ENCODE results near the gene ZNF407.

The ZNF407 gene

DNA sequence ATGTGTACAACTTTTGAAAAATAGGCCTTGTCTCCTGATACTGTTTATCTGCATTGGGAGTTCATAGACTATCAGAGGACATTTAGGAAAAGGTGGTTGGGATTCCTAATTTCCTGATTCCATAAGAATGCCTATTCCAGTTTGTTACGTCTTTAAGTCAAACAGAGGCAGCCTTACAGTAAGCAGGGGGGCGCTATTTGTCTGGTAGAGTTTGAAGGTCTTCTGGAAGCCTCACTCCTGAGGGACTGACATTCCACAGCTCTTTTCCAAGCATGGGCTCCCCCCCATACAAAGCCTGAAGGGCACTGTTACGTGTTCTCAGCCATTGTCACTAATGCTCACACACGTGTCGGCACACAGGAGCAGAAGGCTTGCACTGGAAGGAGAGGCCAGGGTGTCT is 456.9 kb downstream of the ZNF407 start:
- Histone ChIP-seq H3K9me3 (ENCODE audit: control extremely low read depth in 1 of 5, control insufficient read depth in 4 of 5, insufficient read depth in 2 of 5, low read depth in 1 of 5, low read length in 4 of 5) (peaks cover 0 to 4% (median 0%) of the 10 kb centered on the region in 5 experiments), H3K4me3 (ENCODE audit: control insufficient read depth in 1 of 7, extremely low read depth in 1 of 7, insufficient read depth in 4 of 7, low read depth in 2 of 7, low read length in 6 of 7) (no peak overlapping the region), H3K27ac (ENCODE audit: insufficient read depth in 1 of 2, low read depth in 1 of 2, low read length in 2 of 2, poor library complexity in 1 of 2, severe bottlenecking in 2 of 2) (no peak overlapping the region), H3K36me3 (ENCODE audit: control insufficient read depth in 4 of 4, insufficient read depth in 4 of 4, low read length in 3 of 4) (peaks cover 0 to 2% (median 0%) of the 10 kb centered on the region in 4 experiments), H3K27me3 (replicated peaks in 2 of 5; ENCODE audit: control insufficient read depth in 4 of 5, insufficient read depth in 5 of 5, low read length in 4 of 5) (no peaks in the 10 kb centered on the region), H3K4me1 (ENCODE audit: control extremely low read depth in 1 of 4, control insufficient read depth in 4 of 4, insufficient read depth in 4 of 4, low read length in 3 of 4) (no peaks in the 10 kb centered on the region)
- WGBS (ENCODE audit: insufficient coverage) = 100% methylated on average over 2 of the region's 5 CpGs
- DNase-seq = no peak
- ChIA-PET POLR2A (no interaction called here), CTCF (no interaction called here)

DNA sequence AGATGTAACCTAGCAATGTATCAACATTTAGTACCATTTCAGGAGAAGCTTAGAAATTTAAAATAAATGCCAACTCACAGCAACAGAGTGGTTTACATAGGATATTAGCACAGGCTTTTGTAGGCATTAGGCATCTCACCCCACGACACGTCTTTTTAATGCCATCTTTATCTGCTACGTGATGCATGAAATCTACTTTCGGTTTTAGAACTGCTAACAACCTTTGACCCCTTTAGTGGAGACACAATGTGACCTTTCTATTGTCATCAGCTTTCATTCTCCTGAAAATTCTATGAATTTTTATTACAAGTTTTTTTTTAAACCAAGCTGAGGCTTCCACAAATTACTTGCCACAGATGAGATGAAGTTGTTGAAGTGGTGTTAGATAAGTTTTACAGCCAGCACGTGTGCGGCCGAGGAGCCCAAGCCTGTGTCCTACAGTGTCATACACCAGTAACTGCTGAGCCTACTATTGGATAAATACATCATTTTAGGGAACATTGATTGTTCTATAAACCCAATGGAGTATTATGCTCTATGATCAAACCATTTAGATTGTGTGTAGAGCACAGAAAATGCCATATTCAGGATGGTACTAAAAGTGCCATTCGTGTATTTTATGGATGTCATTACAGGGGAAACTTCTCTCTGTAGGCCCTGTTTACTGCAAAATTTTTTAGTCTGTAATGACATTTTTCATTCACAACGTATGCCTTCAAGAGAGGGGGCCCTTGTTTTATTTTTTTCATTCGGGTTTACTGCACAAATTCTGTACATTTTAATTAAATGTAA is 459.7 kb downstream of the ZNF407 start:
- ChIA-PET CTCF (no interaction called here), POLR2A (no interaction called here)
- DNase-seq = no peak
- 92% methylated on average over 4 of the region's 10 CpGs for WGBS (ENCODE audit: insufficient coverage)
- no peak overlapping the region for H3K4me3 ChIP-seq (ENCODE audit: control insufficient read depth in 1 of 7, extremely low read depth in 1 of 7, insufficient read depth in 4 of 7, low read depth in 2 of 7, low read length in 6 of 7)
- no peak overlapping the region for H3K27ac ChIP-seq (ENCODE audit: insufficient read depth in 1 of 2, low read depth in 1 of 2, low read length in 2 of 2, poor library complexity in 1 of 2, severe bottlenecking in 2 of 2)
- peaks cover 0 to 7% (median 0%) of the 10 kb centered on the region in 5 experiments for H3K9me3 ChIP-seq (ENCODE audit: control extremely low read depth in 1 of 5, control insufficient read depth in 4 of 5, insufficient read depth in 2 of 5, low read depth in 1 of 5, low read length in 4 of 5)
- H3K36me3 ChIP-seq (ENCODE audit: control insufficient read depth in 4 of 4, insufficient read depth in 4 of 4, low read length in 3 of 4) = peaks cover 0 to 2% (median 0%) of the 10 kb centered on the region in 4 experiments
- H3K4me1 ChIP-seq (ENCODE audit: control extremely low read depth in 1 of 4, control insufficient read depth in 4 of 4, insufficient read depth in 4 of 4, low read length in 3 of 4) = no peaks in the 10 kb centered on the region
- H3K27me3 ChIP-seq (replicated peaks in 2 of 5; ENCODE audit: control insufficient read depth in 4 of 5, insufficient read depth in 5 of 5, low read length in 4 of 5) = no peaks in the 10 kb centered on the region

GRCh38 chr18:75060185-75060584 is 462.5 kb downstream of the ZNF407 start:
- H3K4me3 ChIP-seq (ENCODE audit: control insufficient read depth in 1 of 7, extremely low read depth in 1 of 7, insufficient read depth in 4 of 7, low read depth in 2 of 7, low read length in 6 of 7) = no peak overlapping the region
- 97% methylated on average over 12 of the region's 21 CpGs for WGBS (ENCODE audit: insufficient coverage)
- H3K4me1 ChIP-seq (ENCODE audit: control extremely low read depth in 1 of 4, control insufficient read depth in 4 of 4, insufficient read depth in 4 of 4, low read length in 3 of 4) = no peaks in the 10 kb centered on the region
- DNase-seq = no peak
- ChIA-PET CTCF (interaction anchor here (0.6 kb wide), 1 partner anchor 38 kb away, joined by 3 read pairs; no protein-coding TSS in a partner anchor), POLR2A (no interaction called here)
- no peaks in the 10 kb centered on the region for H3K27me3 ChIP-seq (replicated peaks in 2 of 5; ENCODE audit: control insufficient read depth in 4 of 5, insufficient read depth in 5 of 5, low read length in 4 of 5)
- no peak overlapping the region for H3K27ac ChIP-seq (ENCODE audit: insufficient read depth in 1 of 2, low read depth in 1 of 2, low read length in 2 of 2, poor library complexity in 1 of 2, severe bottlenecking in 2 of 2)
- H3K36me3 ChIP-seq (ENCODE audit: control insufficient read depth in 4 of 4, insufficient read depth in 4 of 4, low read length in 3 of 4) = peaks cover 0 to 14% (median 8%) of the 10 kb centered on the region in 4 experiments
- H3K9me3 ChIP-seq (ENCODE audit: control extremely low read depth in 1 of 5, control insufficient read depth in 4 of 5, insufficient read depth in 2 of 5, low read depth in 1 of 5, low read length in 4 of 5) = peaks cover 0 to 7% (median 0%) of the 10 kb centered on the region in 5 experiments

GRCh38 chr18:75062297-75062886 is 464.7 kb downstream of the ZNF407 start:
- Histone ChIP-seq H3K9me3 (ENCODE audit: control extremely low read depth in 1 of 5, control insufficient read depth in 4 of 5, insufficient read depth in 2 of 5, low read depth in 1 of 5, low read length in 4 of 5) (peaks cover 0 to 7% (median 0%) of the 10 kb centered on the region in 5 experiments), H3K27me3 (replicated peaks in 2 of 5; ENCODE audit: control insufficient read depth in 4 of 5, insufficient read depth in 5 of 5, low read length in 4 of 5) (no peaks in the 10 kb centered on the region), H3K4me3 (ENCODE audit: control insufficient read depth in 1 of 7, extremely low read depth in 1 of 7, insufficient read depth in 4 of 7, low read depth in 2 of 7, low read length in 6 of 7) (no peak overlapping the region), H3K36me3 (ENCODE audit: control insufficient read depth in 4 of 4, insufficient read depth in 4 of 4, low read length in 3 of 4) (peaks cover 0 to 14% (median 8%) of the 10 kb centered on the region in 4 experiments), H3K4me1 (ENCODE audit: control extremely low read depth in 1 of 4, control insufficient read depth in 4 of 4, insufficient read depth in 4 of 4, low read length in 3 of 4) (peaks cover 0 to 5% (median 0%) of the 10 kb centered on the region in 4 experiments), H3K27ac (ENCODE audit: insufficient read depth in 1 of 2, low read depth in 1 of 2, low read length in 2 of 2, poor library complexity in 1 of 2, severe bottlenecking in 2 of 2) (no peak overlapping the region)
- no peak for DNase-seq
- CTCF ChIA-PET = no interaction called here
- POLR2A ChIA-PET = no interaction called here
- WGBS (ENCODE audit: insufficient coverage) = 97% methylated on average over 12 of the region's 16 CpGs

GRCh38 chr18:75063196-75063595 is 465.5 kb downstream of the ZNF407 start:
- no peak for DNase-seq
- H3K4me3 ChIP-seq (ENCODE audit: control insufficient read depth in 1 of 7, extremely low read depth in 1 of 7, insufficient read depth in 4 of 7, low read depth in 2 of 7, low read length in 6 of 7) = no peak overlapping the region
- peaks cover 0 to 5% (median 0%) of the 10 kb centered on the region in 4 experiments for H3K4me1 ChIP-seq (ENCODE audit: control extremely low read depth in 1 of 4, control insufficient read depth in 4 of 4, insufficient read depth in 4 of 4, low read length in 3 of 4)
- no peaks in the 10 kb centered on the region for H3K27me3 ChIP-seq (replicated peaks in 2 of 5; ENCODE audit: control insufficient read depth in 4 of 5, insufficient read depth in 5 of 5, low read length in 4 of 5)
- ChIA-PET POLR2A (no interaction called here), CTCF (no interaction called here)
- no peak overlapping the region for H3K27ac ChIP-seq (ENCODE audit: insufficient read depth in 1 of 2, low read depth in 1 of 2, low read length in 2 of 2, poor library complexity in 1 of 2, severe bottlenecking in 2 of 2)
- peaks cover 0 to 7% (median 0%) of the 10 kb centered on the region in 5 experiments for H3K9me3 ChIP-seq (ENCODE audit: control extremely low read depth in 1 of 5, control insufficient read depth in 4 of 5, insufficient read depth in 2 of 5, low read depth in 1 of 5, low read length in 4 of 5)
- 99% methylated on average over 27 of the region's 27 CpGs for WGBS (ENCODE audit: insufficient coverage)
- peaks cover 0 to 14% (median 8%) of the 10 kb centered on the region in 4 experiments for H3K36me3 ChIP-seq (ENCODE audit: control insufficient read depth in 4 of 4, insufficient read depth in 4 of 4, low read length in 3 of 4)

GRCh38 chr18:75063615-75064512 is 466.2 kb downstream of the ZNF407 start:
- H3K27ac ChIP-seq (ENCODE audit: insufficient read depth in 1 of 2, low read depth in 1 of 2, low read length in 2 of 2, poor library complexity in 1 of 2, severe bottlenecking in 2 of 2) = no peak overlapping the region
- WGBS (ENCODE audit: insufficient coverage) = 95% methylated on average over 51 of the region's 53 CpGs
- POLR2A ChIA-PET = no interaction called here
- no peaks in the 10 kb centered on the region for H3K27me3 ChIP-seq (replicated peaks in 2 of 5; ENCODE audit: control insufficient read depth in 4 of 5, insufficient read depth in 5 of 5, low read length in 4 of 5)
- H3K4me3 ChIP-seq (ENCODE audit: control insufficient read depth in 1 of 7, extremely low read depth in 1 of 7, insufficient read depth in 4 of 7, low read depth in 2 of 7, low read length in 6 of 7) = no peak overlapping the region
- CTCF ChIA-PET = no interaction called here
- peaks cover 0 to 5% (median 0%) of the 10 kb centered on the region in 4 experiments for H3K4me1 ChIP-seq (ENCODE audit: control extremely low read depth in 1 of 4, control insufficient read depth in 4 of 4, insufficient read depth in 4 of 4, low read length in 3 of 4)
- peaks cover 0 to 14% (median 7%) of the 10 kb centered on the region in 4 experiments for H3K36me3 ChIP-seq (ENCODE audit: control insufficient read depth in 4 of 4, insufficient read depth in 4 of 4, low read length in 3 of 4)
- DNase-seq = no peak
- peaks cover 0 to 7% (median 0%) of the 10 kb centered on the region in 5 experiments for H3K9me3 ChIP-seq (ENCODE audit: control extremely low read depth in 1 of 5, control insufficient read depth in 4 of 5, insufficient read depth in 2 of 5, low read depth in 1 of 5, low read length in 4 of 5)
